Measurements from ENCODE around the gene DNAI7.

The DNAI7 gene

GRCh38 chr12:25202137-25202536 is 7.2 kb upstream of the DNAI7 start:
- H3K9ac ChIP-seq (ENCODE audit: low read length) = no peak overlapping the region
- H3K36me3 ChIP-seq (ENCODE audit: control insufficient read depth, insufficient read depth, low read length, severe bottlenecking) = peaks cover 11% of the 10 kb centered on the region
- no peak for DNase-seq (ENCODE audit: low read depth)
- H3K27me3 ChIP-seq (replicated peaks; ENCODE audit: control insufficient read depth, insufficient read depth, low read length) = no peaks in the 10 kb centered on the region
- H3K4me1 ChIP-seq (ENCODE audit: control insufficient read depth, insufficient read depth, low read length) = peaks cover 5% of the 10 kb centered on the region
- no peak overlapping the region for H3K4me3 ChIP-seq (ENCODE audit: low read length)
- H3K9me3 ChIP-seq (ENCODE audit: control insufficient read depth, low read length) = no peaks in the 10 kb centered on the region

- DNase-seq (ENCODE audit: low read depth) = peak; percentile 39
- Histone ChIP-seq H3K4me1 (ENCODE audit: control insufficient read depth, insufficient read depth, low read length) (peaks cover 13% of the 10 kb centered on the region), H3K4me3 (ENCODE audit: low read length) (no peak overlapping the region), H3K36me3 (ENCODE audit: control insufficient read depth, insufficient read depth, low read length, severe bottlenecking) (peaks cover 7% of the 10 kb centered on the region), H3K9ac (ENCODE audit: low read length) (no peak overlapping the region), H3K27me3 (replicated peaks; ENCODE audit: control insufficient read depth, insufficient read depth, low read length) (no peaks in the 10 kb centered on the region), H3K9me3 (ENCODE audit: control insufficient read depth, low read length) (no peaks in the 10 kb centered on the region)
Observed at GRCh38 chr12:25200703-25201102, 5.7 kb upstream of the DNAI7 start.

GRCh38 chr12:25197608-25198007 is 2.6 kb upstream of the DNAI7 start:
- Histone ChIP-seq H3K27me3 (replicated peaks; ENCODE audit: control insufficient read depth, insufficient read depth, low read length) (no peaks in the 10 kb centered on the region), H3K9ac (ENCODE audit: low read length) (no peak overlapping the region), H3K4me1 (ENCODE audit: control insufficient read depth, insufficient read depth, low read length) (peaks cover 21% of the 10 kb centered on the region), H3K36me3 (ENCODE audit: control insufficient read depth, insufficient read depth, low read length, severe bottlenecking) (no peaks in the 10 kb centered on the region), H3K9me3 (ENCODE audit: control insufficient read depth, low read length) (no peaks in the 10 kb centered on the region), H3K4me3 (ENCODE audit: low read length) (no peak overlapping the region)
- DNase-seq (ENCODE audit: low read depth) = no peak

GRCh38 chr12:25194722-25195055 is 271 bp downstream of the DNAI7 start:
- Histone ChIP-seq H3K9ac (ENCODE audit: low read length) (peak overlapping the region; percentile 94), H3K27me3 (replicated peaks; ENCODE audit: control insufficient read depth, insufficient read depth, low read length) (no peaks in the 10 kb centered on the region), H3K4me3 (ENCODE audit: low read length) (peak overlapping the region; percentile 93), H3K4me1 (ENCODE audit: control insufficient read depth, insufficient read depth, low read length) (peaks cover 16% of the 10 kb centered on the region), H3K36me3 (ENCODE audit: control insufficient read depth, insufficient read depth, low read length, severe bottlenecking) (no peaks in the 10 kb centered on the region), H3K9me3 (ENCODE audit: control insufficient read depth, low read length) (no peaks in the 10 kb centered on the region)
- DNase-seq (ENCODE audit: low read depth) = no peak

GRCh38 chr12:25194214-25194613 is 746 bp downstream of the DNAI7 start:
- Histone ChIP-seq H3K27me3 (replicated peaks; ENCODE audit: control insufficient read depth, insufficient read depth, low read length) (no peaks in the 10 kb centered on the region), H3K9ac (ENCODE audit: low read length) (peak overlapping the region; percentile 94), H3K9me3 (ENCODE audit: control insufficient read depth, low read length) (no peaks in the 10 kb centered on the region), H3K4me1 (ENCODE audit: control insufficient read depth, insufficient read depth, low read length) (peaks cover 18% of the 10 kb centered on the region), H3K4me3 (ENCODE audit: low read length) (peak overlapping the region; percentile 93), H3K36me3 (ENCODE audit: control insufficient read depth, insufficient read depth, low read length, severe bottlenecking) (no peaks in the 10 kb centered on the region)
- DNase-seq (ENCODE audit: low read depth) = peak; percentile 39

GRCh38 chr12:25190793-25191192 is 4.2 kb downstream of the DNAI7 start:
- Histone ChIP-seq H3K9ac (ENCODE audit: low read length) (no peak overlapping the region), H3K27me3 (replicated peaks; ENCODE audit: control insufficient read depth, insufficient read depth, low read length) (no peaks in the 10 kb centered on the region), H3K4me3 (ENCODE audit: low read length) (no peak overlapping the region), H3K36me3 (ENCODE audit: control insufficient read depth, insufficient read depth, low read length, severe bottlenecking) (no peaks in the 10 kb centered on the region), H3K9me3 (ENCODE audit: control insufficient read depth, low read length) (no peaks in the 10 kb centered on the region), H3K4me1 (ENCODE audit: control insufficient read depth, insufficient read depth, low read length) (peaks cover 16% of the 10 kb centered on the region)
- DNase-seq (ENCODE audit: low read depth) = no peak

GRCh38 chr12:25189656-25190055 is 5.3 kb downstream of the DNAI7 start:
- peaks cover 13% of the 10 kb centered on the region for H3K4me1 ChIP-seq (ENCODE audit: control insufficient read depth, insufficient read depth, low read length)
- H3K4me3 ChIP-seq (ENCODE audit: low read length) = no peak overlapping the region
- no peaks in the 10 kb centered on the region for H3K27me3 ChIP-seq (replicated peaks; ENCODE audit: control insufficient read depth, insufficient read depth, low read length)
- peak; percentile 69 for DNase-seq (ENCODE audit: low read depth)
- H3K9me3 ChIP-seq (ENCODE audit: control insufficient read depth, low read length) = no peaks in the 10 kb centered on the region
- no peaks in the 10 kb centered on the region for H3K36me3 ChIP-seq (ENCODE audit: control insufficient read depth, insufficient read depth, low read length, severe bottlenecking)
- no peak overlapping the region for H3K9ac ChIP-seq (ENCODE audit: low read length)

- DNase-seq (ENCODE audit: low read depth) = peak; percentile 91
- Histone ChIP-seq H3K36me3 (ENCODE audit: control insufficient read depth, insufficient read depth, low read length, severe bottlenecking) (no peaks in the 10 kb centered on the region), H3K9me3 (ENCODE audit: control insufficient read depth, low read length) (no peaks in the 10 kb centered on the region), H3K4me1 (ENCODE audit: control insufficient read depth, insufficient read depth, low read length) (peaks cover 7% of the 10 kb centered on the region), H3K27me3 (replicated peaks; ENCODE audit: control insufficient read depth, insufficient read depth, low read length) (no peaks in the 10 kb centered on the region), H3K9ac (ENCODE audit: low read length) (no peak overlapping the region), H3K4me3 (ENCODE audit: low read length) (no peak overlapping the region)
Observed at GRCh38 chr12:25187781-25188180, 7.2 kb downstream of the DNAI7 start.

GRCh38 chr12:25186788-25187402 is 8.1 kb downstream of the DNAI7 start:
- H3K36me3 ChIP-seq (ENCODE audit: control insufficient read depth, insufficient read depth, low read length, severe bottlenecking) = no peaks in the 10 kb centered on the region
- H3K9me3 ChIP-seq (ENCODE audit: control insufficient read depth, low read length) = no peaks in the 10 kb centered on the region
- H3K4me3 ChIP-seq (ENCODE audit: low read length) = no peak overlapping the region
- no peaks in the 10 kb centered on the region for H3K27me3 ChIP-seq (replicated peaks; ENCODE audit: control insufficient read depth, insufficient read depth, low read length)
- DNase-seq (ENCODE audit: low read depth) = no peak
- no peak overlapping the region for H3K9ac ChIP-seq (ENCODE audit: low read length)
- H3K4me1 ChIP-seq (ENCODE audit: control insufficient read depth, insufficient read depth, low read length) = peaks cover 7% of the 10 kb centered on the region

- no peak for DNase-seq (ENCODE audit: low read depth)
- no peaks in the 10 kb centered on the region for H3K36me3 ChIP-seq (ENCODE audit: control insufficient read depth, insufficient read depth, low read length, severe bottlenecking)
- H3K9me3 ChIP-seq (ENCODE audit: control insufficient read depth, low read length) = no peaks in the 10 kb centered on the region
- H3K9ac ChIP-seq (ENCODE audit: low read length) = no peak overlapping the region
- H3K27me3 ChIP-seq (replicated peaks; ENCODE audit: control insufficient read depth, insufficient read depth, low read length) = no peaks in the 10 kb centered on the region
- peaks cover 7% of the 10 kb centered on the region for H3K4me1 ChIP-seq (ENCODE audit: control insufficient read depth, insufficient read depth, low read length)
- no peak overlapping the region for H3K4me3 ChIP-seq (ENCODE audit: low read length)
Observed at GRCh38 chr12:25186038-25186787, 8.7 kb downstream of the DNAI7 start.

GRCh38 chr12:25184132-25184531 is 10.8 kb downstream of the DNAI7 start:
- H3K4me3 ChIP-seq (ENCODE audit: low read length) = no peak overlapping the region
- H3K4me1 ChIP-seq (ENCODE audit: control insufficient read depth, insufficient read depth, low read length) = peaks cover 5% of the 10 kb centered on the region
- no peaks in the 10 kb centered on the region for H3K27me3 ChIP-seq (replicated peaks; ENCODE audit: control insufficient read depth, insufficient read depth, low read length)
- H3K9me3 ChIP-seq (ENCODE audit: control insufficient read depth, low read length) = peaks cover 11% of the 10 kb centered on the region
- no peak for DNase-seq (ENCODE audit: low read depth)
- H3K9ac ChIP-seq (ENCODE audit: low read length) = no peak overlapping the region
- no peaks in the 10 kb centered on the region for H3K36me3 ChIP-seq (ENCODE audit: control insufficient read depth, insufficient read depth, low read length, severe bottlenecking)

All from adipocyte (in vitro differentiated cells).